GM21515 (cell line): Measurements from ENCODE around the gene PCDHB16.
"Not testable (repeated sequence)": the region's sequence is repeated elsewhere in the genome, so short reads cannot be mapped to it uniquely, and the experiment has no call there.

ENCODE experiments used
- ATAC-seq: cut with Tn5 transposase; IDR thresholded peaks from one replicate; pipeline ENCODE4 v1.9.1; 2021; ENCODE audit not compliant: unreplicated experiment

Gene PCDHB16

DNA sequence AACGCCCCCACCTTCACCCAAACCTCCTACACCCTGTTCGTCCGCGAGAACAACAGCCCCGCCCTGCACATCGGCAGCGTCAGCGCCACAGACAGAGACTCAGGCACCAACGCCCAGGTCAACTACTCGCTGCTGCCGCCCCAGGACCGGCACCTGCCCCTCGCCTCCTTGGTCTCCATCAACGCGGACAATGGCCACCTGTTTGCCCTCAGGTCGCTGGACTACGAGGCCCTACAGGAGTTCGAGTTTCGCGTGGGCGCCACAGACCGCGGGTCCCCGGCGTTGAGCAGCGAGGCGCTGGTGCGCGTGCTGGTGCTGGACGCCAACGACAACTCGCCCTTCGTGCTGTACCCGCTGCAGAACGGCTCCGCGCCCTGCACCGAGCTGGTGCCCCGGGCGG, 42.7 kb downstream of the PCDHB16 start:
- not testable (repeated sequence) for ATAC-seq

DNA sequence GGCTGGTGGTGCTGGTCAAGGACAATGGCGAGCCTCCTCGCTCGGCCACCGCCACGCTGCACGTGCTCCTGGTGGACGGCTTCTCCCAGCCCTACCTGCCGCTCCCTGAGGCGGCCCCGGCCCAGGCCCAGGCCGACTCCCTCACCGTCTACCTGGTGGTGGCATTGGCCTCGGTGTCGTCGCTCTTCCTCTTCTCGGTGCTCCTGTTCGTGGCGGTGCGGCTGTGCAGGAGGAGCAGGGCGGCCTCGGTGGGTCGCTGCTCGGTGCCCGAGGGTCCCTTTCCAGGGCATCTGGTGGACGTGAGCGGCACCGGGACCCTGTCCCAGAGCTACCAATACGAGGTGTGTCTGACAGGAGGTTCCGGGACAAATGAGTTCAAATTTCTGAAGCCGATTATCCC, 43.2 kb downstream of the PCDHB16 start:
- not testable (repeated sequence) for ATAC-seq

DNA sequence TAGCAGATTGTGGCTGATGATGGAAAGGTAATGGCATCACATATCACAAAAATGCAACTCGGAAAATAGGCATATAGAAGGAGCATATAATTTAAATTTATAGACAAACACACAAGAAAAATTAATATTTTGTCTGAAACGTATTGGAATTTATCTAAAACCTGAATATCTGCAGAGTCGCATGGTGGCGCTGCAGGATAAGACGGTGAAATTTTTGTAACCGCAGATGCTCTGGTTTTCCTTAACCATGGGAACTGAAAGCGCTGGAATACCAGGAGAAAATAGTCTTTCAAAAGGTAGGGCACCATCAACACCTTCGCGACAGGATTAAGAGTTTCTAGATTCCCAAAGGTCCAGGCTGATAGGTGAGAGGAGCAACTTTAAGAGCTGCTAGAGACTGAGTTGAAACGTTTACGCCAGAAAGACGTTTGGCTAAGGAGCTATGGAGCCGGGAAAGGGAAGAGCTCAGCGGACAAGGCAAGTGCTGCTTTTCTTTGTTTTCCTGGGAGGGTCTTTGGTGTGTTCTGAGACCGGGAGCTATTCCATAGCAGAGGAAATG, 52.0 kb downstream of the PCDHB16 start:
- ATAC-seq: no peak
